Heart right ventricle (tissue), 16 donors: ENCODE results near the gene PMP22. TPM values are rescaled to one million over a fixed set of nuclear protein-coding genes. Genes with fewer than 3 reads are reported as not detected.

ENCODE experiments used
- ATAC-seq, 8 donors: fragments of 200-7000 bp; cut with Tn5 transposase; one replicate each; pipeline ENCODE4 v1.9.1; 2020; ENCODE audit warnings: mild to moderate bottlenecking in 8 of 8, moderate library complexity in 8 of 8, moderate number of reproducible peaks in 1 of 8
- DNase-seq, 2 donors: peaks; one replicate each; pipeline ENCODE4 v3.0.0-alpha.2; 2020
- H3K27ac ChIP-seq, 10 donors: fragments of 200-600 bp; sonication (generic) in 2 of 10; one replicate each; pipeline versions ENCODE4 v1.5.0 to v1.8.0; 2020 to 2022; ENCODE audit warnings: mild to moderate bottlenecking in 3 of 10
- H3K27me3 ChIP-seq, 7 donors: fragments of 200-600 bp; one replicate each; pipeline ENCODE4 v1.8.0; 2021 to 2022; ENCODE audit warnings: mild to moderate bottlenecking in 2 of 7
- H3K36me3 ChIP-seq, 9 donors: fragments of 200-600 bp; sonication (generic) in 1 of 9; one replicate each; pipeline versions ENCODE4 v1.5.0 to v1.8.0; 2020 to 2022; ENCODE audit warnings: mild to moderate bottlenecking in 2 of 9
- H3K4me1 ChIP-seq, 9 donors: fragments of 200-600 bp; sonication (generic) in 1 of 9; one replicate each; pipeline versions ENCODE4 v1.5.0 to v1.8.0; 2020 to 2022; ENCODE audit warnings: mild to moderate bottlenecking in 4 of 9
- H3K4me3 ChIP-seq, 10 donors: fragments of 200-600 bp; sonication (generic) in 2 of 10; one replicate each; pipeline versions ENCODE4 v1.5.0 to v1.8.0; 2020 to 2022; ENCODE audit warnings: mild to moderate bottlenecking in 7 of 10, moderate library complexity in 2 of 10
- H3K9me3 ChIP-seq, 11 donors: fragments of 200-600 bp in 10 of 11; sonication (generic) in 2 of 11; one replicate each; pipeline versions ENCODE4 v1.5.0 to v1.8.0; 2013 to 2022; ENCODE audit warnings: mild to moderate bottlenecking in 2 of 11, control low read depth in 1 of 11, moderate library complexity in 1 of 11
- WGBS, 2 donors: extraction: QIAGEN DNeasy Blood & Tissue Kit; methylation state at CpG; one replicate each; pipeline ENCODE4 v1.1.7; 2013; ENCODE audit warnings: inconsistent platforms in 1 of 2; 5-methylcytosine and 5-hydroxymethylcytosine counted together
- intact Hi-C, 10 donors: fragments of 100-400 bp; cut with DNase I; formaldehyde crosslinking; loops; one replicate each; pipeline versions ENCODE4 v1.11.1 to v1.14.2; 2022
- polyA plus RNA-seq, 2 donors: library from polyadenylated mRNA; stranded (reverse); fragments of 200-250 nt; gene quantifications; one replicate each; pipeline ENCODE4 v1.2.3, GENCODE V29; 2013
- total RNA-seq, 10 donors: library from RNA; stranded (reverse); fragmentation: NEBNext Ultra II Directional in 3 of 10; extraction: Animal tissue kit (Norgen Biotek cat#: 25700) in 3 of 10; gene quantifications; one replicate each; pipeline versions ENCODE4 v1.2.1 to v1.2.4, GENCODE V29; 2021 to 2023
- TF ChIP-seq, protein P1 (sequence below), 9 donors: fragments of 200-600 bp; sonication (generic) in 2 of 9; IDR thresholded peaks; one replicate each; pipeline versions ENCODE4 v1.5.0 to v1.8.0; 2021 to 2022; ENCODE audit warnings: antibody characterized with exemption in 9 of 9, mild to moderate bottlenecking in 5 of 9, moderate library complexity in 1 of 9
- donor health status: Arrhythmogenic right ventricular cardiomyopathy.
- donor health status: ischemic (EF 13 %, LVEDD 7.1; RV severe dilation, severe dysfunction).
- donor health status: healthy with polysubstance abuse.
- donor health status: DM: no; HTN: yes; CAD: no.
- donor health status: DM: no; HTN: no; CAD: no.
- donor health status: ischemic (EF 25% LVEDD 6.9; RV normal size, moderate dysfunction).
- donor health status: ischemic (EF 25% LVEDD 5.7; RV mildly dilated, moderate dysfunction).
- donor health status: healthy.
- donor health status: DM: yes; HTN: yes; CAD: no.
- donor health status: Ischemic cardiomyopathy.
- donor health status: ischemic (EF 35%, LVEDD 5.7; RV mildly dilated, moderate dysfunction).
- donor health status: nonischemic (EF 11% LVEDD 7.7; RV severe dilation, severe dysfunction).
- donor health status: DM: yes; HTN: yes; CAD: no.
- donor health status: PGD.
- donor health status: ischemic (EF 29% LVEDD 5.4; RV normal size, mild dysfunction).
- donor health status: nonischemic (EF 23%, LVEDD 6.1; RV moderate dilation, normal function).

PMP22 gene
- total and polyA plus RNA-seq, 12 donors: 62.0 to 241 (median 158) TPM

DNA sequence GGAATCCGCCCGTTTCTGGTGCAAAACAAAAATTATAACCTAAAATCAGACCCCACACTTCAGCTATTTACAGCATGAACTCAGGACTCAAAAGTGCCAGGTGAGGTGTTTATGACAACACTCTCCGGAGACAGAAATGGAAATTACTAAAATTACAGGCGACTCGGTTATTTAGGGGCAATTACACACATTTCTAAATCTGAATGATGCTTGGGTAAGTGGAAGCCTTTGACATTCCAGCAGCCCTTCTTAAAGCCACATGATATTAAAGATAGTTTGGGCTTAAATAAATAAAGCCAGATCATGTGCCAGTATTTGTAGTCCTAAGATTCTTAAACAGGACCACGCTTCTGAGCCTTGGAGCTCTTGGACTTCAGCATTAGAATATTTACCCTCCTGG, 36.7 kb upstream of the PMP22 start:
- no peaks in the 10 kb centered on the region for H3K9me3 ChIP-seq
- no peaks in the 10 kb centered on the region for H3K27me3 ChIP-seq
- H3K4me3 ChIP-seq: no peak overlapping the region
- H3K27ac ChIP-seq: no peak overlapping the region
- ATAC-seq (no peak), DNase-seq (no peak)
- WGBS, 2 donors: 76 to 80% methylated on average over 6 of the region's 6 CpGs
- intact Hi-C loops: loop anchor here in 1 of 10 donors (5.0 kb wide), 1 partner anchor 35 kb away; the partner anchor contains the start of gene PMP22
- no peaks in the 10 kb centered on the region for H3K36me3 ChIP-seq
- H3K4me1 ChIP-seq: peaks cover 0 to 6% (median 3%) of the 10 kb centered on the region in 9 donors
- TF ChIP-seq, protein P1, sequence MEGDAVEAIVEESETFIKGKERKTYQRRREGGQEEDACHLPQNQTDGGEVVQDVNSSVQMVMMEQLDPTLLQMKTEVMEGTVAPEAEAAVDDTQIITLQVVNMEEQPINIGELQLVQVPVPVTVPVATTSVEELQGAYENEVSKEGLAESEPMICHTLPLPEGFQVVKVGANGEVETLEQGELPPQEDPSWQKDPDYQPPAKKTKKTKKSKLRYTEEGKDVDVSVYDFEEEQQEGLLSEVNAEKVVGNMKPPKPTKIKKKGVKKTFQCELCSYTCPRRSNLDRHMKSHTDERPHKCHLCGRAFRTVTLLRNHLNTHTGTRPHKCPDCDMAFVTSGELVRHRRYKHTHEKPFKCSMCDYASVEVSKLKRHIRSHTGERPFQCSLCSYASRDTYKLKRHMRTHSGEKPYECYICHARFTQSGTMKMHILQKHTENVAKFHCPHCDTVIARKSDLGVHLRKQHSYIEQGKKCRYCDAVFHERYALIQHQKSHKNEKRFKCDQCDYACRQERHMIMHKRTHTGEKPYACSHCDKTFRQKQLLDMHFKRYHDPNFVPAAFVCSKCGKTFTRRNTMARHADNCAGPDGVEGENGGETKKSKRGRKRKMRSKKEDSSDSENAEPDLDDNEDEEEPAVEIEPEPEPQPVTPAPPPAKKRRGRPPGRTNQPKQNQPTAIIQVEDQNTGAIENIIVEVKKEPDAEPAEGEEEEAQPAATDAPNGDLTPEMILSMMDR (IDR thresholded peaks at IDR 0.05): no peak

DNA sequence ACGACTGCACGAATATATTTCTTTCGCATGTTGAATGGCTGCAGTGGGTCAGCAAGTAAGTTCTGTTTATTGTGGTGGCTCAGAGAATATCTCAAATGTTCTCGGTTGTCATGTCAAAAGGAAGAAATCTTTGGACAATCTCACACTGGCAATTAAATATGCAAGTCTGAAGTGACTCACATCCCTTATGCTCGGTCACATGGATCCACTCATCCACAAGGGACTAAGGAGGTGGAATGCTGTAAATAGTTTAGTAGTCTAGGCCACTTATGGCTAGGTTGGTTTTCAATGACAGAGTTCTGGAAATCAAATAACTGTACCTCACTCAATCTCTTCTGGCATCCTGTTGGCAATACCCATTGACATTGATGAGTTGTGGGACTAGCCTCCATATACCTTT, 33.0 kb upstream of the PMP22 start:
- 76 to 83% methylated on average over 5 of the region's 5 CpGs for WGBS, 2 donors
- H3K36me3 ChIP-seq: no peaks in the 10 kb centered on the region
- TF ChIP-seq, protein P1 (IDR thresholded peaks at IDR 0.05): no peak
- H3K27me3 ChIP-seq: no peaks in the 10 kb centered on the region
- H3K9me3 ChIP-seq: no peaks in the 10 kb centered on the region
- intact Hi-C loops: no loop called here
- H3K4me1 ChIP-seq: peaks cover 0 to 12% (median 0%) of the 10 kb centered on the region in 9 donors
- no peak overlapping the region for H3K27ac ChIP-seq
- DNase-seq (no peak), ATAC-seq (no peak)
- no peak overlapping the region for H3K4me3 ChIP-seq

DNA sequence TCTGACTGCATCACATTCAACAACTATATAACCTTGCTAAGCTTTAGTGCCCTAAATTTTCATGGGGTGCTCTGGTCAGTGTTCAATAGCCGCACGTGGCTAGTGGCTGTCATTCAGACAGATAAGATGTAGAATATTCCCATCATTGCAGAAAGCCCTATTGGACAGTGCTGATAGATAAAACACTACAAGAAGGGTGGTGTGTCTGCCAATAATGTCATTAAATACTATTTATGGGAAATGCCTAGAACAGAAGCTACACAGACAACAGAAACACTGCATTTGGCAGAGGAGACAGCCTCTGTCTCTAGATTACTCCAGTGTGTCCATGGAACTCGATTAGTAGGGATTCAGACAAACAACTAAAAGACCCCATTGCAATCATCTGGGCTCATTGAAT, 28.4 kb upstream of the PMP22 start:
- Histone ChIP-seq H3K27ac (peak overlapping the region in 5 of 10 donors; percentile 26 to 75 (median 49)), H3K27me3 (no peaks in the 10 kb centered on the region), H3K9me3 (no peaks in the 10 kb centered on the region), H3K36me3 (no peaks in the 10 kb centered on the region), H3K4me3 (no peak overlapping the region), H3K4me1 (peaks cover 0 to 33% (median 5%) of the 10 kb centered on the region in 9 donors)
- intact Hi-C loops: no loop called here
- no peak for DNase-seq
- ATAC-seq: peak in 5 of 8 donors; percentile 20 to 66 (median 57)
- WGBS, 2 donors: 41 to 53% methylated on average over 3 of the region's 3 CpGs
- TF ChIP-seq, protein P1 (IDR thresholded peaks at IDR 0.05): no peak

- 32 to 39% methylated on average over 8 of the region's 8 CpGs for WGBS, 2 donors
- Histone ChIP-seq H3K4me1 (peaks cover 0 to 44% (median 15%) of the 10 kb centered on the region in 9 donors), H3K9me3 (no peaks in the 10 kb centered on the region), H3K4me3 (peak overlapping the region in 2 of 10 donors; percentile 3 to 4), H3K36me3 (no peaks in the 10 kb centered on the region), H3K27ac (peak overlapping the region in 9 of 10 donors; percentile 50 to 80 (median 74)), H3K27me3 (no peaks in the 10 kb centered on the region)
- peak in 7 of 8 donors; percentile 49 to 84 (median 60) for ATAC-seq
- DNase-seq: peak in 1 of 2 donors; percentile 23
- intact Hi-C loops: no loop called here
- TF ChIP-seq, protein P1 (IDR thresholded peaks at IDR 0.05): no peak
Observed at GRCh38 chr17:15291674-15292361, 26.7 kb upstream of the PMP22 start.
